H4 (cell line): ENCODE results near the gene ADCY6. TPM values are rescaled to one million over a fixed set of nuclear protein-coding genes. Genes with fewer than 3 reads are reported as not detected.

Source experiments
- DNase-seq: peaks from one replicate; pipeline ENCODE4 v3.0.0-alpha.2; 2015; ENCODE audit warnings: low spot score
- total RNA-seq: library from RNA; depleted of rRNA; stranded (reverse); fragments of >200 nt; shearing (Covaris generic); gene quantifications from 2 replicates; pipeline ENCODE4 v1.2.3, GENCODE V29; 2014

ADCY6 gene
- total RNA-seq, 1 experiment from 2014 or later = 7.8 TPM

GRCh38 chr12:48783432-48783831 lies 5.5 kb downstream of the ADCY6 start:
- no peak for DNase-seq

- DNase-seq = no peak
Measured at GRCh38 chr12:48782457-48783395, 6.2 kb downstream of the ADCY6 start.

GRCh38 chr12:48781750-48782456 lies 7.0 kb downstream of the ADCY6 start:
- no peak for DNase-seq

- DNase-seq = no peak
Measured at GRCh38 chr12:48780381-48781025, 8.4 kb downstream of the ADCY6 start.

GRCh38 chr12:48779869-48780268 lies 9.0 kb downstream of the ADCY6 start:
- no peak for DNase-seq

- DNase-seq = no peak
Measured at GRCh38 chr12:48777501-48778400, 11.1 kb downstream of the ADCY6 start.

- DNase-seq = no peak
Measured at GRCh38 chr12:48776956-48777355, 11.9 kb downstream of the ADCY6 start.

GRCh38 chr12:48775991-48776649 lies 12.8 kb downstream of the ADCY6 start:
- DNase-seq = no peak

- DNase-seq = no peak
Measured at GRCh38 chr12:48775299-48775698, 13.6 kb downstream of the ADCY6 start.

GRCh38 chr12:48774516-48774915 lies 14.4 kb downstream of the ADCY6 start:
- DNase-seq = no peak

GRCh38 chr12:48773686-48774085 lies 15.2 kb downstream of the ADCY6 start:
- DNase-seq = no peak

GRCh38 chr12:48771588-48772112 lies 17.2 kb downstream of the ADCY6 start:
- no peak for DNase-seq

- DNase-seq = no peak
Measured at GRCh38 chr12:48770756-48771155, 18.1 kb downstream of the ADCY6 start.

- DNase-seq = no peak
Measured at GRCh38 chr12:48768736-48769135, 20.2 kb downstream of the ADCY6 start.

GRCh38 chr12:48768147-48768546 lies 20.7 kb downstream of the ADCY6 start:
- DNase-seq = no peak

- no peak for DNase-seq
Measured at GRCh38 chr12:48767521-48767920, 21.4 kb downstream of the ADCY6 start.

- DNase-seq = no peak
Measured at GRCh38 chr12:48767047-48767446, 21.8 kb downstream of the ADCY6 start.

- DNase-seq = no peak
Measured at GRCh38 chr12:48765753-48766162, 23.1 kb downstream of the ADCY6 start.

GRCh38 chr12:48764521-48764920 lies 24.4 kb downstream of the ADCY6 start:
- DNase-seq = no peak

GRCh38 chr12:48758737-48759136 lies 30.2 kb downstream of the ADCY6 start:
- no peak for DNase-seq

- DNase-seq = no peak
Measured at GRCh38 chr12:48758186-48758585, 30.7 kb downstream of the ADCY6 start.
